Mucosa of descending colon (tissue), 3 donors: ENCODE results near the gene LDLRAD4. TPM values are rescaled to one million over a fixed set of nuclear protein-coding genes. Genes with fewer than 3 reads are reported as not detected.
A peak's percentile ranks its signal among the peaks of the same experiment; 100 is the strongest.

Experiments
- ATAC-seq: fragments of 200-7000 bp; cut with Tn5 transposase; one replicate; pipeline ENCODE4 v1.9.1; 2020; ENCODE audit warnings: mild to moderate bottlenecking, moderate library complexity
- DNase-seq, 3 donors: peaks; one replicate each; pipeline ENCODE4 v3.0.0-alpha.2; 2020
- H3K36me3 ChIP-seq: fragments of 200-600 bp; one replicate; pipeline ENCODE4 v1.8.0; 2021; ENCODE audit warnings: low read depth, mild to moderate bottlenecking
- H3K4me1 ChIP-seq: fragments of 200-600 bp; one replicate; pipeline ENCODE4 v1.8.0; 2021; ENCODE audit warnings: low read depth, mild to moderate bottlenecking
- H3K4me3 ChIP-seq: fragments of 200-600 bp; one replicate; pipeline ENCODE4 v1.8.0; 2021; ENCODE audit warnings: mild to moderate bottlenecking
- H3K9me3 ChIP-seq: fragments of 200-600 bp; one replicate; pipeline ENCODE4 v1.8.0; 2021; ENCODE audit warnings: mild to moderate bottlenecking
- intact Hi-C, 2 donors: fragments of 100-400 bp; cut with DNase I in 1 of 2; cut with micrococcal nuclease in 1 of 2; formaldehyde crosslinking; loops; one replicate each; pipeline versions ENCODE4 v1.11.0 to v1.11.1; 2022; cut with DNase I, micrococcal nuclease
- total RNA-seq, 3 donors: library from RNA; stranded (reverse); fragmentation: NEBNext Ultra II Directional in 2 of 3; extraction: Animal tissue kit (Norgen Biotek cat#: 25700) in 2 of 3; gene quantifications; one replicate each; pipeline versions ENCODE4 v1.2.1 to v1.2.4, GENCODE V29; 2021 to 2023
- TF ChIP-seq, protein P1 (sequence below): fragments of 200-600 bp; IDR thresholded peaks from one replicate; pipeline ENCODE4 v1.8.0; 2022; ENCODE audit warnings: antibody characterized with exemption, mild to moderate bottlenecking
- donor health status: DM: no; HTN: no; CAD: no; lungs with moderate emphysema.
- donor health status: DM: no; HTN: no; CAD: no.
- donor health status: DM: no; HTN: yes; CAD: no.

Gene LDLRAD4
- total RNA-seq, 3 donors from 2014 or later = 36.8 to 41.0 (median 37.4) TPM

DNA sequence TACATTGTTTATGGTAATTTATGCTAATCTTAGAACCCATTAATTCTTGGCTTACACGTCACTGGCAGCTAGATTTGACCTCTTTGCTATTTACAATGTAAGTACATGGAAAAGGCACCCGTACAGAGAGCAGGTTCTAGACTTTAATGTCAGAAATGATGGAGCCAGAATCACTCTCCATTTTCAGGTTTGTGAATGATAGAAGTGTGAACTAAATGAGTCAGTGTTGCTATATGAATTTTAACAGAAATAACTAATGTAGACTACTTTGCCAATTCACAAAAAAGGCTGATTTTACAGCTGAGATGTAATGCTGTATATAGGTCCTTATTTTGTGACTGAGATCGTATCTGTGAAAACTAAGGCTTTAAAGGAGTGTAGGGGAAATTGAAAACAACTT is 214.6 kb downstream of the LDLRAD4 start:
- Histone ChIP-seq H3K4me3 (no peak overlapping the region), H3K9me3 (no peaks in the 10 kb centered on the region), H3K36me3 (no peaks in the 10 kb centered on the region), H3K4me1 (no peaks in the 10 kb centered on the region)
- DNase-seq (no peak), ATAC-seq (no peak)
- TF ChIP-seq, protein P1, sequence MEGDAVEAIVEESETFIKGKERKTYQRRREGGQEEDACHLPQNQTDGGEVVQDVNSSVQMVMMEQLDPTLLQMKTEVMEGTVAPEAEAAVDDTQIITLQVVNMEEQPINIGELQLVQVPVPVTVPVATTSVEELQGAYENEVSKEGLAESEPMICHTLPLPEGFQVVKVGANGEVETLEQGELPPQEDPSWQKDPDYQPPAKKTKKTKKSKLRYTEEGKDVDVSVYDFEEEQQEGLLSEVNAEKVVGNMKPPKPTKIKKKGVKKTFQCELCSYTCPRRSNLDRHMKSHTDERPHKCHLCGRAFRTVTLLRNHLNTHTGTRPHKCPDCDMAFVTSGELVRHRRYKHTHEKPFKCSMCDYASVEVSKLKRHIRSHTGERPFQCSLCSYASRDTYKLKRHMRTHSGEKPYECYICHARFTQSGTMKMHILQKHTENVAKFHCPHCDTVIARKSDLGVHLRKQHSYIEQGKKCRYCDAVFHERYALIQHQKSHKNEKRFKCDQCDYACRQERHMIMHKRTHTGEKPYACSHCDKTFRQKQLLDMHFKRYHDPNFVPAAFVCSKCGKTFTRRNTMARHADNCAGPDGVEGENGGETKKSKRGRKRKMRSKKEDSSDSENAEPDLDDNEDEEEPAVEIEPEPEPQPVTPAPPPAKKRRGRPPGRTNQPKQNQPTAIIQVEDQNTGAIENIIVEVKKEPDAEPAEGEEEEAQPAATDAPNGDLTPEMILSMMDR = no peak
- intact Hi-C loops = no loop called here

DNA sequence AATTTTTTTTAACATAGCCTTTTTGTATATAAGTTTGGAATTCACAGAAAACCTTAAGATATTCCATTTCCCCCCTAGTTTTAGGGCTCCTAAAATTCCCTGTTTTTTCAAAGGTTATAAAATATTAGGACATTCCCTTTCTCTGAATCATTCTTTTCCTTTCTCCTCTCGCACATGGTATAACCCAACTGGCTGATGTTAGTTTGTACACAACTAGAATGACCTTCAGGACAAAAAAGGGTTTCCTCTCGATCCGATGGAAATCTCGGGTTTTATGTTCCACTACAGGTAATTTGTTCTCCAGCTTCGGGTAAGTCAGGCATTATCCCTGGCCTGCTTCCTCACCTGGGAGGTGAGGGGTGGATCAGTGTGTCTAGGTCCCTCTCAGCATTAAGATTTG is 215.1 kb downstream of the LDLRAD4 start:
- intact Hi-C loops = no loop called here
- H3K36me3 ChIP-seq = no peaks in the 10 kb centered on the region
- H3K9me3 ChIP-seq = no peaks in the 10 kb centered on the region
- ATAC-seq = no peak
- H3K4me1 ChIP-seq = no peaks in the 10 kb centered on the region
- TF ChIP-seq, protein P1 = no peak
- H3K4me3 ChIP-seq = no peak overlapping the region
- DNase-seq = no peak

DNA sequence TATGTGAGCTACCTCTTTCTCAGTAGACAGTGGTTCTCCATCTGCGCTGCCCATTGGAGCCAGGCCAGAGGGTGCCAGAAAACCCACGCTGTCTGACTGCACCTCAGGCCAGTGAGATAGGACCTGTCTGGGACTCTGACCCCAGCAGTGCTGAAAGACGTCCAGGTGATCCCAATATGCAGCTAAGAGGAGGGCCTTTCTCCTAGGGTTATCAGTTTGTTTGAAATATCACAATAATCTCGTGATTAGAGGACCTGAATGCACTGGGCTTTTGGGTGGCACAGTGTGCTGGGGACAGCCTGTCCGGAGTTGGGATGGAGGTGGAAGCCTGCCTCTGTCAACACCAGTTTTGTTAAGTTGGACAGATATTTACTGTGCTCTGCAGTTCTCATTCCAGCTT is 216.3 kb downstream of the LDLRAD4 start:
- Histone ChIP-seq H3K9me3 (no peaks in the 10 kb centered on the region), H3K36me3 (no peaks in the 10 kb centered on the region), H3K4me3 (no peak overlapping the region), H3K4me1 (no peaks in the 10 kb centered on the region)
- intact Hi-C loops = no loop called here
- DNase-seq (no peak), ATAC-seq (no peak)
- TF ChIP-seq, protein P1 = no peak

DNA sequence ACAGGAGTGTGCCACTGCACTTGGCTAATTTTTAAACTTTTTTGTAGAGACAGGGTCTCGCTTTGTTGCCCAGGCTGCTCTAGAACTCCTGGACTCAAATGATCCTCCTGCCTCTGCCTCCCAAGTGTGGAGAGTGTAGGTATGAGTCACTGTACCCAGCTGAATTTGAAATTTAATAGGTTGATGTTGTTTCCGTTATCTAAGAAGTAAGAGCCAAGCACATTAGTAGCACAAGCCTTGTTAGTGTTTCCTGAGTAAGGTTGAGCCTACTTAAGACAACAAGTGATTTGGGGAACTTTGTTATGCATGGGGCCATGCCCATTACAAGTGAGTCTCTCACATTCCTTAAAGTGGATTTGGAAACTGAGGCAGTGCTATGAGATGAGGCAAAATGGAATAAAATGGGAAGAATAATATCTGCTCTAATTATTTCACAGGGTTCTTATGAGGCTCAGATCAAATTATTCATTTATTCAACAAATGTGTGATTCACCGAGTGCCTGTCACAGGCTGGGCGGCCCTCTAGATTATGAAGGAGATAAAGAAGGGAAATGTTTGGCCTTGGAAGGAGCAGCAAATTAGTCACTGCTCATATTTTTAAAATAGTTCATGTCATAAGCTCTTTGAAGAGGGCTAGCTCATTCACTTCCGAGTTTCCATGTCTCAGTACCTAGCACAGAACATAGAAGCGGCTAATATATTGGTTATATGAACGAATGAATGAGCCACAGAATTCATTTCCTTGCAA is 217.2 kb downstream of the LDLRAD4 start:
- intact Hi-C loops = no loop called here
- TF ChIP-seq, protein P1 = no peak
- H3K4me1 ChIP-seq = no peaks in the 10 kb centered on the region
- no peak overlapping the region for H3K4me3 ChIP-seq
- ATAC-seq (no peak), DNase-seq (no peak)
- H3K36me3 ChIP-seq = no peaks in the 10 kb centered on the region
- no peaks in the 10 kb centered on the region for H3K9me3 ChIP-seq

DNA sequence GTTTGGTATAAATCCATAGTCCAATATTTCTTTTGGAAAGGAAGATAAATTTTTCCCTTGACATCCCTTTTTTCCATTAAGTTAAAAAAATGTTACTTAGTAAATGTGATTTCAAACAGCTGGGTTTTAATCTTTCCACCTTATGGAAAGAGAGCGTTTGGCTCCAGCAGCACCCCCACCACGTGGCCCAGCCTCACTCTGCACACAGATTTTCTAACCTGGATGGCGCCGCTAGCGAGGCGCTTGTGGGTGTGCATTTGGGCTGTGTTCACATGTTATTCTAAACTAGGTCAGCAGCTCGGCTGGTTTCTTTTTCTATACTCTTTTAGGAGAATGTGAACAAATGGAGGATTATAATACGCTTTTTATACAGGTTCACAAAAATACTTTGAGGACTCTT is 218.0 kb downstream of the LDLRAD4 start:
- H3K9me3 ChIP-seq = no peaks in the 10 kb centered on the region
- H3K4me1 ChIP-seq = no peaks in the 10 kb centered on the region
- no peaks in the 10 kb centered on the region for H3K36me3 ChIP-seq
- no peak overlapping the region for H3K4me3 ChIP-seq
- ATAC-seq (peak; percentile 31), DNase-seq (no peak)
- intact Hi-C loops = no loop called here
- TF ChIP-seq, protein P1 = no peak
